Nephron progenitor cell (in vitro differentiated cells): Measurements from ENCODE around the gene NAPG.
"Not testable (repeated sequence)": the region's sequence is repeated elsewhere in the genome, so short reads cannot be mapped to it uniquely, and the experiment has no call there.

Experiments
- DNase-seq: peaks from one replicate; pipeline ENCODE4 v3.0.0; 2021
- H3K27ac Mint-ChIP-seq: 2 replicates; pipeline ENCODE4 v1.8.0; 2021; ENCODE audit warnings: mild to moderate bottlenecking, moderate library complexity, mixed read lengths
- H3K27me3 Mint-ChIP-seq: 2 replicates; pipeline ENCODE4 v1.8.0; 2021; ENCODE audit warnings: mild to moderate bottlenecking, low read depth, mixed read lengths; ENCODE audit not compliant: poor library complexity
- H3K36me3 Mint-ChIP-seq: 2 replicates; pipeline ENCODE4 v1.8.0; 2021; ENCODE audit warnings: low read depth, mixed read lengths
- H3K4me1 Mint-ChIP-seq: 2 replicates; pipeline ENCODE4 v1.8.0; 2021; ENCODE audit warnings: mixed read lengths
- H3K4me3 Mint-ChIP-seq: 2 replicates; pipeline ENCODE4 v1.8.0; 2021; ENCODE audit warnings: mild to moderate bottlenecking, moderate library complexity, mixed read lengths
- H3K9me3 Mint-ChIP-seq: 2 replicates; pipeline ENCODE4 v1.8.0; 2021; ENCODE audit warnings: mild to moderate bottlenecking, moderate library complexity, mixed read lengths
- CTCF ChIP-seq: fragments of 200-600 bp; sonication (generic); IDR thresholded peaks from 2 replicates; pipeline ENCODE4 v1.5.0; 2021; ENCODE audit warnings: antibody characterized with exemption

Gene NAPG

DNA sequence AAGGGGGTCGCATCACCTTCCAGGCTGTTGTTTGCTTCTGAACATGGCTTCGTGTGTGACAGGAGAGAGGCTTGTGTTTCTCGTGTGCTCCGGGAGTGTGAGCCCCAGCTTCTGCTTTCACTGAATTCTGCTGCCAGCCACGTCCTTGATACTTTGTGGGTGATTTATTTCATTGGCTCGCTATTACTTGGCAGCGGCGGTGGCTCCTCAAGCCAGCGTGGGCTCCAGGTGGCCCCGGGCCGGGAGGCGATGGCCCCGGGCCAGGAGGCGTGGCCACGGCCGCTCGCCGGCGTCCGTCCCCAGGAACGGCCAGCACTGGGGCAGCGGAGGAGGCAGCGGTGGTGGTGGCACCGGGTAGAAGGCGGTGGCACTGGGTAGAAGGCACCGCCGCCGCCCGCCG lies 63.1 kb downstream of the NAPG start:
- Mint-ChIP-seq H3K4me1 (no peaks in the 10 kb centered on the region), H3K4me3 (no peak overlapping the region), H3K36me3 (peaks cover 5% of the 10 kb centered on the region), H3K27ac (no peak overlapping the region), H3K27me3 (peaks cover 8% of the 10 kb centered on the region), H3K9me3 (peaks cover 26% of the 10 kb centered on the region)
- no peak for TF ChIP-seq CTCF
- no peak for DNase-seq

DNA sequence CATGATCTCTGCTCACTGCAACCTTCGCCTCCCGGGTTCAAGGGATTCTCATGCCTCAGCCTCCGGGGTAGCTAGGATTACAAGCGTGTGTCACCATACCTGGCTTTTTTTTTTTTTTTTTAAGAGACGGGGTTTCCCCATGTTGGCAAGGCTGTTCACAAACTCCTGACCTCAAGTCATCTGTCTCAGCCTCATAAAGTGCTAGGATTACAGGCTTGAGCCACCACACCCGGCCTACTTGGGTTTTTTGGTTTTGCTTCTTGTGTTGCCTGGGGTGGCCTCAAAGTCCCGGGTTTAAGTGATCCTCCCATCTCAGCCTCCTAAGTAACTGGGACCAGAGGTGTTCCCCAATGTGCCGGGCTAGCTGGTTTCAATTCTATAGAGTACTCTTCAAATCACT lies 64.6 kb downstream of the NAPG start:
- no peak for TF ChIP-seq CTCF
- peaks cover 5% of the 10 kb centered on the region for H3K36me3 Mint-ChIP-seq
- no peak for DNase-seq
- no peak overlapping the region for H3K27ac Mint-ChIP-seq
- H3K27me3 Mint-ChIP-seq, result peaks cover 4% of the 10 kb centered on the region
- peaks cover 23% of the 10 kb centered on the region for H3K9me3 Mint-ChIP-seq
- H3K4me3 Mint-ChIP-seq, result no peak overlapping the region
- H3K4me1 Mint-ChIP-seq, result no peaks in the 10 kb centered on the region

GRCh38 chr18:10591896-10592295 lies 66.1 kb downstream of the NAPG start:
- no peak overlapping the region for H3K4me3 Mint-ChIP-seq

GRCh38 chr18:10593366-10594022 lies 67.7 kb downstream of the NAPG start:
- not testable (repeated sequence) for H3K36me3 Mint-ChIP-seq, DNase-seq, H3K27me3 Mint-ChIP-seq, H3K27ac Mint-ChIP-seq, H3K4me3 Mint-ChIP-seq, H3K4me1 Mint-ChIP-seq
- H3K9me3 Mint-ChIP-seq, result peaks cover 18% of the 10 kb centered on the region

More at GRCh38 chr18:10591896-10592295, 66.1 kb downstream of the NAPG start:
- no peaks in the 10 kb centered on the region for H3K27me3 Mint-ChIP-seq
- no peak overlapping the region for H3K27ac Mint-ChIP-seq
- peaks cover 23% of the 10 kb centered on the region for H3K9me3 Mint-ChIP-seq
- H3K4me1 Mint-ChIP-seq, result no peaks in the 10 kb centered on the region
- TF ChIP-seq CTCF, result no peak
- no peak for DNase-seq
- peaks cover 5% of the 10 kb centered on the region for H3K36me3 Mint-ChIP-seq

GRCh38 chr18:10595917-10596316 lies 70.1 kb downstream of the NAPG start:
- H3K4me1 Mint-ChIP-seq, H3K27ac Mint-ChIP-seq, H3K36me3 Mint-ChIP-seq, DNase-seq, H3K27me3 Mint-ChIP-seq, H3K4me3 Mint-ChIP-seq: not testable (repeated sequence)
- peaks cover 14% of the 10 kb centered on the region for H3K9me3 Mint-ChIP-seq

GRCh38 chr18:10597695-10598094 lies 71.9 kb downstream of the NAPG start:
- H3K4me1 Mint-ChIP-seq, DNase-seq, H3K4me3 Mint-ChIP-seq, H3K27me3 Mint-ChIP-seq, H3K27ac Mint-ChIP-seq, H3K36me3 Mint-ChIP-seq: not testable (repeated sequence)
- peaks cover 13% of the 10 kb centered on the region for H3K9me3 Mint-ChIP-seq

- H3K27me3 Mint-ChIP-seq, H3K4me3 Mint-ChIP-seq, H3K27ac Mint-ChIP-seq, H3K4me1 Mint-ChIP-seq, DNase-seq: not testable (repeated sequence)
- Mint-ChIP-seq H3K36me3 (peaks cover 20% of the 10 kb centered on the region), H3K9me3 (peaks cover 30% of the 10 kb centered on the region)
These were observed 74.9 kb downstream of the NAPG start for GRCh38 chr18:10600701-10601100.
